ENCODE data around the gene EXOC2.

Gene EXOC2

DNA sequence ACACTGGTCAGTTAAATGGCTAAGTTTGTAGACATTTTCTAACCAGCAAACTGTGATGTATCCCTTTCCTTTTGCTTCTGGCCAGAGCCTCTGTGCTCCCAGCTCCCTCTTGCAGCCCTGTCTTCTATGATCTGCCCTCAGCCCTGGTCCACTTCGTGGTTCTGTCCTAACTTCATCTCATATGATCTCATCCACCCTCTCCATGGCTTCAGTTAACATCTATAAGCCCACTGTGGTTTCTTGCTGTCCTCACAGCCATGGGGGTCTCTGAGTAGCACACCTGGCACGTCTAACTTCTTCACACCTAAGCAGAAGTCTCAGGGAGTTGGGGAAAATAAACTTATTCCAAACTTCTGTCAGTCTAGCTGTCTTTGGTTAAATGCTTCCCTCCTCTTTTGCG, 219.6 kb downstream of the EXOC2 start:
- H3K27ac ChIP-seq: no peak overlapping the region
- TF ChIP-seq, protein P1, sequence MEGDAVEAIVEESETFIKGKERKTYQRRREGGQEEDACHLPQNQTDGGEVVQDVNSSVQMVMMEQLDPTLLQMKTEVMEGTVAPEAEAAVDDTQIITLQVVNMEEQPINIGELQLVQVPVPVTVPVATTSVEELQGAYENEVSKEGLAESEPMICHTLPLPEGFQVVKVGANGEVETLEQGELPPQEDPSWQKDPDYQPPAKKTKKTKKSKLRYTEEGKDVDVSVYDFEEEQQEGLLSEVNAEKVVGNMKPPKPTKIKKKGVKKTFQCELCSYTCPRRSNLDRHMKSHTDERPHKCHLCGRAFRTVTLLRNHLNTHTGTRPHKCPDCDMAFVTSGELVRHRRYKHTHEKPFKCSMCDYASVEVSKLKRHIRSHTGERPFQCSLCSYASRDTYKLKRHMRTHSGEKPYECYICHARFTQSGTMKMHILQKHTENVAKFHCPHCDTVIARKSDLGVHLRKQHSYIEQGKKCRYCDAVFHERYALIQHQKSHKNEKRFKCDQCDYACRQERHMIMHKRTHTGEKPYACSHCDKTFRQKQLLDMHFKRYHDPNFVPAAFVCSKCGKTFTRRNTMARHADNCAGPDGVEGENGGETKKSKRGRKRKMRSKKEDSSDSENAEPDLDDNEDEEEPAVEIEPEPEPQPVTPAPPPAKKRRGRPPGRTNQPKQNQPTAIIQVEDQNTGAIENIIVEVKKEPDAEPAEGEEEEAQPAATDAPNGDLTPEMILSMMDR (conservative IDR thresholded peaks at IDR 0.05): no peak
- no peak for TF ChIP-seq ZFX (IDR thresholded peaks at IDR 0.05)

DNA sequence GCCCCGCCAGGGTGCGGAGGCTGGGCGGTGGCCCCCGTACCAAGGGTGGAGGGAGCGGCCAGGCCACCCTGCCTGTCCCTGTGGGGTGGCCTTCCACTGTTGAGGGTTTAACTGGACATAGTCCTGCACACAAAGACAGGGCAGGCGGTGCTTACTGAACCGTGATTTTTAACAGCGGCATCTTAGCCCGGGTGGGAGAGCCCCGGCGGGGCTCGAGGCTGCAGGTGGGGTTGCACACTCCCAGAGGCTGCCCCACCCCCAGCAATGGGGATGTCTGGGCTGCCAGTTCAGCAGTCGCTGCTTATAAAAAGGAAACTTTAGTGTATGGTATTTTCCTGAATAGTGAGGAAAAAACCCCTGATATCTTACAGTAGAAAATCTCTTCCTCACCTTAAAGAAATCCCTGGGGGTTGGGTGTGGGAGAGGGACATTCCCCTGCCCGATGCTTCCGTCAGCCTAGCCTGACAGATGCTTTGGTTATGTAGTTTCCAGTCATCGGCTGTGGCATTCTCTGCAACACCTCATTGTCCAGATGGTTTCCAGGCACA, 222.0 kb downstream of the EXOC2 start:
- TF ChIP-seq ZFX (IDR thresholded peaks at IDR 0.05): no peak
- TF ChIP-seq, protein P1 (conservative IDR thresholded peaks at IDR 0.05): no peak
- H3K27ac ChIP-seq: no peak overlapping the region

DNA sequence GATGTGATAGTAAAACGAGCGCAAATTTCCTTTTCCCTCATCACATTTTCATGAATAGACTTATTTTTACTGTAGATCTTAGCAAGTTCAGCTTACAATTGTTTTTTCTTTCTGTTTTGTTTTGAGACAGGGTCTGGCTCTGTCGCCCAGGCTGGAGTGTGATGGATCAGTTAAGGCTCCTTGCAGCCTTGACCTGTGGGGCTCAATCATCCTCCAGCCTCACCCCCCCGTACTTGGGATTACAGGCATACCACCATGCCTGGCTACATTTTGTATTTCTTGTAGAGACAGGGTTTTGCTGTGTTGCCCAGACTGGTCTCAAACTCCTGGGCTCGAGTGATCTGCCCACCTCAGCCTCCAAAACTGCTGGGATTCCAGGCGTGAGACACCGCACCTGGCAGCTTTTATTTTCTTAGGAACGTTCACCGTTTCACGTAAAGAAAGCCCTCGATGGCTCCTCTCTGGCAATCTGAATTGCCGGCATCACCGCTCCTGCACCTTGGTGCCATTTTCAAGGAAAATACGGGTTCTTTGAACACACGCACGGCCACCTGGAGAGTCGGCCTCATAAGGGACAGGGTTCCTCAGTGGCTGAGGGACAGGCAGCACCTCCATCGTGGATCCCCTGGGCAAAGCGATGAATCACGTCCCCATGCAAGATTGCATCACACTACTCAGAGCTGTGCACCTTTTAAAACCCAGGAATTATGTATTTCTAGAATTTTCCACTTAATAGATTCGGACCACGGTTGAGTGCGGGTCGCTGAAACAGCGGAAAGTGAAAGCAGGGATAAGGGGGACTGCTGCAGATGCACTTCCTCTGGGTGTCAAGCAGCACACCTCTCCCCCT, 222.7 kb downstream of the EXOC2 start:
- TF ChIP-seq, protein P1 (conservative IDR thresholded peaks at IDR 0.05): no peak
- no peak for TF ChIP-seq ZFX (IDR thresholded peaks at IDR 0.05)
- no peak overlapping the region for H3K27ac ChIP-seq

DNA sequence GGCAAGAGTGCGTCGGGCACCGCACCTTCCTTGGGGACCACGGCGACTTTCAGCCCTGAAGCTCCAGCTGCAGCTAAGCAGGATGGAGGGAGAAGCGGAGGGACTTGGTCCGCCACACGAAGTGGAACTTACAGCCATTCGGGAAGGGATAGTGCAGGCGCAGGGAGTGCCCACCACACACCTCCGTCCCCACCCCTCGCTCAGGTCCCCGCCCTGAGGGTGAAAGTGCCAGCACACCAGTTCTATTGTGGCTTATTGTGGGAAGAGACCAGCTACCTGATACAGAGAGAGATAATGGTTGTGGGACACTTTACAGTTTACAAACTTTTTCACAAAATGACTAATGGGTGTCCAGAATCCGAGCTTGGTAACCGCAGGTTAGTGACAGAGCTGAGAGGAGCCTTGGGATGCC, 225.3 kb downstream of the EXOC2 start:
- TF ChIP-seq, protein P1 (conservative IDR thresholded peaks at IDR 0.05): no peak
- TF ChIP-seq ZFX (IDR thresholded peaks at IDR 0.05): no peak

DNA sequence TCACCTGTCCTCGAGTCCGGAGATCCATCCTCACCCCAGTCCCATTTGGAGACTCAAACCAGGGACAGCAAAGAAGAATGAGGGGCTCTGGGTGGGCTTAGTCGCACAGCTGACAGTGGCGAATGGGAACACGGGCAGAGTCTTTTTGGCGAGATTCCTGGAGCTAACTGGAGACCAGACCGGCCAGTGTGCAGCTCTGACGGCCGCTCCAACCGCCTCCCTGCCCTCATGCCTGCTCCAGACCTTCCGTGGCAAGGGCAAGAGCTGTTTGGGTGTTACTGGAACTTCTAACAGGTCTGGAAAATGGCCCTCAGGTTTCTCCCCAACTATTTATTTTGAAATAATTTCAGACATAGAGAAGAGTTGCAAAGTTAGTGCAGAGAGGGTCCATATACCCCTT, 225.8 kb downstream of the EXOC2 start:
- no peak overlapping the region for H3K27ac ChIP-seq
- TF ChIP-seq ZFX (IDR thresholded peaks at IDR 0.05): no peak
- TF ChIP-seq, protein P1 (conservative IDR thresholded peaks at IDR 0.05): no peak

More for the DNA sequence above, 225.3 kb downstream of the EXOC2 start:
- no peak overlapping the region for H3K27ac ChIP-seq

DNA sequence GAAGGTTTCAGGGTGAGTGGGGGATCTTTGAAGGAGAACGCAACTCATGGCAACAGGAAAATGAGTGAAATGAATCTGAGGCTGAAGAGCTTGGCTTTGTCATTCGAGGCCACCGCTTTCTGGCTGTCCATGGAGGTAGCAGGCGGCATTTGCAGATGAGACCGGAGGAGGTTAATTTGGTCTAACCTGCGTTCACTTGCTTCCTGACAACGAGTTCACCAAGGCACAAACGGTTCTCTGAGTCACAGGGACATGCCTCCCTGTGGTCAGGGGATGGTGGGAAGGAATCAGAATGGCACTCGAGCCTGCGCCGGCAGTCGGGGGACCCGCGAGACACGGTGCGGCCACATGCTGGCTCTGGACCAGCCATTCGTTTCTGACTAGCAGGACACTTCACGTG, 226.4 kb downstream of the EXOC2 start:
- TF ChIP-seq, protein P1 (conservative IDR thresholded peaks at IDR 0.05): no peak
- TF ChIP-seq ZFX (IDR thresholded peaks at IDR 0.05): no peak
- no peak overlapping the region for H3K27ac ChIP-seq

Data from C4-2B (cell line).